Astrocyte (in vitro differentiated cells and primary cell): Measurements from ENCODE around the gene PACSIN3. TPM values are rescaled to one million over a fixed set of nuclear protein-coding genes. Genes with fewer than 3 reads are reported as not detected.
"Not testable (repeated sequence)": the region's sequence is repeated elsewhere in the genome, so short reads cannot be mapped to it uniquely, and the experiment has no call there.

Source experiments
- DNase-seq: peaks from one replicate; pipeline ENCODE4 v3.0.0-alpha.2; 2010; ENCODE audit warnings: low read depth
- FAIRE-seq: peaks from 2 replicates; lab custom pipeline; 2011; peaks lifted over from hg19 to GRCh38; lab: Jason Lieb, UNC
- H2AFZ ChIP-seq: 2 replicates; pipeline ENCODE4 v1.6.0; 2012; ENCODE audit warnings: low read depth, low read length, inconsistent platforms
- H3K27ac ChIP-seq: 2 replicates; pipeline ENCODE4 v1.5.1; 2011; ENCODE audit warnings: low read depth, low read length, inconsistent platforms
- H3K27me3 ChIP-seq: 2 replicates; pipeline ENCODE4 v1.6.0; 2011; ENCODE audit warnings: low read length, inconsistent platforms; ENCODE audit not compliant: insufficient read depth
- H3K36me3 ChIP-seq: 2 replicates; pipeline ENCODE4 v1.5.1; 2011; ENCODE audit warnings: low read length, inconsistent platforms; ENCODE audit not compliant: insufficient read depth
- H3K4me1 ChIP-seq: 2 replicates; pipeline ENCODE4 v1.5.1; 2011; ENCODE audit warnings: low read length, inconsistent platforms; ENCODE audit not compliant: insufficient read depth
- H3K4me2 ChIP-seq: 2 replicates; pipeline ENCODE4 v1.6.0; 2012; ENCODE audit warnings: low read length, inconsistent platforms
- H3K4me3 ChIP-seq: 2 replicates; pipeline ENCODE4 v1.5.1; 2011; ENCODE audit warnings: low read depth, mild to moderate bottlenecking, low read length, inconsistent platforms; ENCODE audit not compliant: insufficient read depth
- H3K79me2 ChIP-seq: 2 replicates; pipeline ENCODE4 v1.6.0; 2012; ENCODE audit warnings: mild to moderate bottlenecking, low read length, inconsistent platforms; ENCODE audit not compliant: insufficient read depth
- H3K9ac ChIP-seq: 2 replicates; pipeline ENCODE4 v1.6.0; 2012; ENCODE audit warnings: mild to moderate bottlenecking, low read length, inconsistent platforms
- H3K9me3 ChIP-seq: 2 replicates; pipeline ENCODE4 v1.5.1; 2012; ENCODE audit warnings: low read depth, mild to moderate bottlenecking, low read length, inconsistent platforms; ENCODE audit not compliant: insufficient read depth
- H4K20me1 ChIP-seq: 2 replicates; pipeline ENCODE4 v1.6.0; 2012; ENCODE audit warnings: low read length, inconsistent platforms; ENCODE audit not compliant: insufficient read depth
- H3K27ac Mint-ChIP-seq: one replicate; pipeline ENCODE4 v1.8.0; 2021; ENCODE audit warnings: mild to moderate bottlenecking, mixed read lengths; ENCODE audit not compliant: unreplicated experiment
- H3K27me3 Mint-ChIP-seq: one replicate; pipeline ENCODE4 v1.8.0; 2021; ENCODE audit warnings: low read depth, mixed read lengths; ENCODE audit not compliant: unreplicated experiment
- H3K36me3 Mint-ChIP-seq: one replicate; pipeline ENCODE4 v1.8.0; 2021; ENCODE audit warnings: low read depth, mixed read lengths; ENCODE audit not compliant: unreplicated experiment
- H3K4me1 Mint-ChIP-seq: one replicate; pipeline ENCODE4 v1.8.0; 2021; ENCODE audit warnings: low read depth, mixed read lengths; ENCODE audit not compliant: unreplicated experiment
- H3K4me3 Mint-ChIP-seq: one replicate; pipeline ENCODE4 v1.8.0; 2021; ENCODE audit warnings: mild to moderate bottlenecking, moderate library complexity, mixed read lengths; ENCODE audit not compliant: unreplicated experiment
- H3K9me3 Mint-ChIP-seq: one replicate; pipeline ENCODE4 v1.8.0; 2021; ENCODE audit warnings: mild to moderate bottlenecking, mixed read lengths; ENCODE audit not compliant: unreplicated experiment
- EZH2 ChIP-seq: IDR thresholded peaks from 2 replicates; pipeline ENCODE4 v1.6.1; 2012; ENCODE audit warnings: mild to moderate bottlenecking, low read length, inconsistent platforms; ENCODE audit not compliant: insufficient read depth
- total RNA-seq: library from RNA; stranded (reverse); gene quantifications from 2 replicates; pipeline ENCODE4 v1.2.1, GENCODE V29; 2021
- TF ChIP-seq, protein P1 (sequence below): IDR thresholded peaks from 2 replicates; pipeline ENCODE4 v1.5.1; 2011; ENCODE audit warnings: low read depth, mild to moderate bottlenecking, inconsistent platforms, low read length, moderate library complexity; ENCODE audit not compliant: insufficient read depth

PACSIN3 gene
- total RNA-seq, 1 donor from 2014 or later: 35.6 TPM

DNA sequence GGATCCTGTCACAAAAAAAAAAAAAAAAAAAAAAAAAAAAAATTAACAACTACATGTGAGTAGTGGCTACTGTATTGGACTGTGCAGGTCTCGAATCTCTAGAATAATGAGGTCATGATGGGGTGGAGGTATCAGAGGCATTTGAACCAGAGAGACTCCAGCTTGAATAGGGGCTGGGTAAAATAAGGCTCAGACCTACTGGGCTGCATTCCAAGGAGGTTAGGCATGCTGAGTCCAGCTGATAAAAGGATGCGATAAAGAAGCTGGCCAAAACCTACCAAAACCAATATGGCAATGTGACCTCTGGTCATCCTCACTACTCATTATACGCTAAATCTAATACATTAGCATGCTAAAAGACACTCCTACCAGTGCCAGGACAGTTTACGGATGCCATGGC, 5.9 kb upstream of the PACSIN3 start:
- no peaks in the 10 kb centered on the region for H4K20me1 ChIP-seq
- no peaks in the 10 kb centered on the region for H3K9me3 Mint-ChIP-seq
- TF ChIP-seq, protein P1, sequence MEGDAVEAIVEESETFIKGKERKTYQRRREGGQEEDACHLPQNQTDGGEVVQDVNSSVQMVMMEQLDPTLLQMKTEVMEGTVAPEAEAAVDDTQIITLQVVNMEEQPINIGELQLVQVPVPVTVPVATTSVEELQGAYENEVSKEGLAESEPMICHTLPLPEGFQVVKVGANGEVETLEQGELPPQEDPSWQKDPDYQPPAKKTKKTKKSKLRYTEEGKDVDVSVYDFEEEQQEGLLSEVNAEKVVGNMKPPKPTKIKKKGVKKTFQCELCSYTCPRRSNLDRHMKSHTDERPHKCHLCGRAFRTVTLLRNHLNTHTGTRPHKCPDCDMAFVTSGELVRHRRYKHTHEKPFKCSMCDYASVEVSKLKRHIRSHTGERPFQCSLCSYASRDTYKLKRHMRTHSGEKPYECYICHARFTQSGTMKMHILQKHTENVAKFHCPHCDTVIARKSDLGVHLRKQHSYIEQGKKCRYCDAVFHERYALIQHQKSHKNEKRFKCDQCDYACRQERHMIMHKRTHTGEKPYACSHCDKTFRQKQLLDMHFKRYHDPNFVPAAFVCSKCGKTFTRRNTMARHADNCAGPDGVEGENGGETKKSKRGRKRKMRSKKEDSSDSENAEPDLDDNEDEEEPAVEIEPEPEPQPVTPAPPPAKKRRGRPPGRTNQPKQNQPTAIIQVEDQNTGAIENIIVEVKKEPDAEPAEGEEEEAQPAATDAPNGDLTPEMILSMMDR: no peak
- TF ChIP-seq EZH2: no peak
- no peak overlapping the region for H3K27ac Mint-ChIP-seq
- H2AFZ ChIP-seq: no peak overlapping the region
- no peaks in the 10 kb centered on the region for H3K27me3 ChIP-seq
- no peaks in the 10 kb centered on the region for H3K27me3 Mint-ChIP-seq
- no peaks in the 10 kb centered on the region for H3K36me3 ChIP-seq
- no peaks in the 10 kb centered on the region for H3K9me3 ChIP-seq
- DNase-seq: no peak
- peaks cover 18% of the 10 kb centered on the region for H3K4me1 ChIP-seq
- no peak overlapping the region for H3K4me3 Mint-ChIP-seq
- no peak overlapping the region for H3K27ac ChIP-seq
- no peak overlapping the region for H3K4me3 ChIP-seq
- no peaks in the 10 kb centered on the region for H3K36me3 Mint-ChIP-seq
- no peak for FAIRE-seq
- no peak overlapping the region for H3K9ac ChIP-seq
- peaks cover 12% of the 10 kb centered on the region for H3K4me1 Mint-ChIP-seq
- H3K4me2 ChIP-seq: no peak overlapping the region
- H3K79me2 ChIP-seq: no peaks in the 10 kb centered on the region

DNA sequence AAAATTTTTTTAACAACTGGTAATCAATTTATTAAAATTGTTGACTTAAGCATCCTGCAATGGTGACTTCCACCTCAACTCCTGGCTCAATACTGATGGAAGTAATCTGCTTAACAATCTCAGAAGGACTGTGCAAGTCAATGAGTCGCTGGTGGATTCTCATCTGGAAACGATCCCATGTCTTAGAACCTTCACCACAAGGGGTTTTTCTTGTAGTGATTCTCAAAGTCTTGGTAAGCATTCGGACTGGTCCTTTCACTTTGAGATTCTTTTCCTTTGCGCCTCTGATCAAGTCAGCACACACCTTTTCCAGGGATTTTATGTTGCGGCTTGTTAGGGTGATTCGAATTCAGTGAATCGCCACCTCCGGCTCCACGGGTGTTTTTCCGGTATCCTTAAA, 4.9 kb upstream of the PACSIN3 start:
- H3K27me3 ChIP-seq, H3K9ac ChIP-seq, H3K27ac ChIP-seq, H3K27me3 Mint-ChIP-seq, H4K20me1 ChIP-seq, H3K9me3 Mint-ChIP-seq, H2AFZ ChIP-seq, H3K36me3 Mint-ChIP-seq, H3K4me3 ChIP-seq, H3K36me3 ChIP-seq, H3K79me2 ChIP-seq, H3K4me2 ChIP-seq, H3K4me3 Mint-ChIP-seq, H3K9me3 ChIP-seq, H3K27ac Mint-ChIP-seq, FAIRE-seq: not testable (repeated sequence)
- H3K4me1 Mint-ChIP-seq: peaks cover 15% of the 10 kb centered on the region
- peak; percentile 14 for DNase-seq
- peaks cover 25% of the 10 kb centered on the region for H3K4me1 ChIP-seq

DNA sequence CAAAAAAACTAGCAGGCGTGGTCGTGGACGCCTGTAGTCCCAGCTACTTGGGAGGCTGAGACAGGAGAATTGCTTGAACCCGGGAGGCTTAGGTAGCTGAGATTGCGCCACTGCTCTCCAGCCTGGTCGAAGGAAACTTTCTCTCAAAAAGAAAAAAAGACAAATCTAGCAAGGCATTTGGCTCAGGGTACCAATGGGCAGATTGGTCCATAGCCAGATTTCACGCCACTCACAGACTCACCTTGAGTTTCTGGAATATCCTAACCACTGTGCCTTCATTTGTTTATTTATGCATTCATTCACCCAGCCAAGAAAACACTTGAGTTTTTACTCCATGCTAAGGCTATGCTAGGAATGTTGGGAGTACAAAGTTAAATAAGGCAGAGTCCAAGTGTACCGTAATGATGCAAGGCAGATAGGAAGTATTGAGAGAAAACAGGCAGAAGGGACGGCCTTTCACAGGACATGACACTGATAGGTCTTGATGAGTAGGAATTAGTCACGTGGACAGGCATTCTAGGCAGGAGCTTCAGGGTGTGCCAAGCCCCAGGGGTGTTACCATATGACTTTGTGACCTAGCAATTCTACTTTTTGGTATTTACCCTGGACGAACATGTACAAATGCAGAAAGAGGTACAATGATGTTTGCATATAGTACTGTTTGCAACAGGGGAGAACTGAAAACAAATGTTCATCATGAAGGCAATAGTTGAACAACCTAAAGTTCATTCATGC, 3.0 kb upstream of the PACSIN3 start:
- Histone ChIP-seq H3K27me3 (no peaks in the 10 kb centered on the region), H3K4me2 (peak overlapping the region; percentile 55), H3K36me3 (no peaks in the 10 kb centered on the region), H3K4me1 (peaks cover 35% of the 10 kb centered on the region), H2AFZ (peak overlapping the region; percentile 7), H3K27ac (no peak overlapping the region), H3K9ac (no peak overlapping the region), H3K9me3 (no peaks in the 10 kb centered on the region), H3K4me3 (no peak overlapping the region), H3K79me2 (peaks cover 18% of the 10 kb centered on the region), H4K20me1 (peaks cover 4% of the 10 kb centered on the region)
- DNase-seq (peak; percentile 83), FAIRE-seq (peak; percentile 23)
- TF ChIP-seq, protein P1: no peak
- no peak for TF ChIP-seq EZH2
- peak overlapping the region; percentile 5 for H3K27ac Mint-ChIP-seq
- H3K36me3 Mint-ChIP-seq: peaks cover under 1% of the 10 kb centered on the region
- no peaks in the 10 kb centered on the region for H3K27me3 Mint-ChIP-seq
- H3K4me1 Mint-ChIP-seq: peaks cover 16% of the 10 kb centered on the region
- no peak overlapping the region for H3K4me3 Mint-ChIP-seq
- H3K9me3 Mint-ChIP-seq: no peaks in the 10 kb centered on the region
